HG02938 (cell line): ENCODE data around the gene AKT1.
A peak's percentile ranks its signal among the peaks of the same experiment; 100 is the strongest.

Experiments used
- ATAC-seq: cut with Tn5 transposase; IDR thresholded peaks from one replicate; pipeline ENCODE4 v1.9.1; 2021; ENCODE audit warnings: mild to moderate bottlenecking, moderate library complexity; ENCODE audit not compliant: unreplicated experiment

AKT1 gene

DNA sequence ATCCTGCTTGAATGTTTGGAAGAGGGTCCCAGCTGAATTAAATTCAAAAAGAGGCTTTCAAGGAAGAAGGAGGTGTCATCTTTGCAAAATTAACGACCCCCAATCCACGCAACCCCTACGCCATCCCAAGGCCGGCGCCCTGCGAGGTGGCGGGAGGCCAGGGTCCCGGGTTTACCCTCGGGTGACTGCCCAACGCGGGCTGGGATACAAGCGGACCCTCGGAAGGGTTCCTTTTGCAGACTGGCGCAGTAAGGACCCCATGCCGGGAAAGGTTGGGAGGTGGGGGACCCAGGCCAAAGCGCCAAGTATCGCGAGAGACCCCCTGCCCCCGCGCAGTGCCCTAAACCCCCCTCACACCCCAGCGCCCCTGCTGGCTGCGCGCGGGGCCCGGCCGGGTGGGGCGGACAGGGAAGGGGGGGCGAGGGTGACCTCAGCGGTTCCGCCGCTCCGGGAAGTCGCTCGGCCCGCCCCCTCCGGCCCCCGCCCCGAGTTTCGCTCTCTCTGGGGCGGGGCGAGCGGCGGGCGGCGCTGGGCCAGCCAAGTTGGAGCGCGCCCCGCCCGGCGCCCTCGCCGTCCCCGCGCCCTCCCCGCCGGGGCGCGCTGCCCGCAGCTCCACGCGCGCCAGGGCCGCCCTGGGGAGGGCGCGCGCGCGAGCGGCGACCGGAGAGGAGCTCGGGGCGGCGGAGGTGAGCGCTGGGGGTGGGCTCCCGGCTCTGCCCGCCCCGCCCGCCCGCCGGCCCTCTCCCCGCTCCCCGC lies 4.6 kb upstream of the AKT1 start:
- ATAC-seq = peak; percentile 43

DNA sequence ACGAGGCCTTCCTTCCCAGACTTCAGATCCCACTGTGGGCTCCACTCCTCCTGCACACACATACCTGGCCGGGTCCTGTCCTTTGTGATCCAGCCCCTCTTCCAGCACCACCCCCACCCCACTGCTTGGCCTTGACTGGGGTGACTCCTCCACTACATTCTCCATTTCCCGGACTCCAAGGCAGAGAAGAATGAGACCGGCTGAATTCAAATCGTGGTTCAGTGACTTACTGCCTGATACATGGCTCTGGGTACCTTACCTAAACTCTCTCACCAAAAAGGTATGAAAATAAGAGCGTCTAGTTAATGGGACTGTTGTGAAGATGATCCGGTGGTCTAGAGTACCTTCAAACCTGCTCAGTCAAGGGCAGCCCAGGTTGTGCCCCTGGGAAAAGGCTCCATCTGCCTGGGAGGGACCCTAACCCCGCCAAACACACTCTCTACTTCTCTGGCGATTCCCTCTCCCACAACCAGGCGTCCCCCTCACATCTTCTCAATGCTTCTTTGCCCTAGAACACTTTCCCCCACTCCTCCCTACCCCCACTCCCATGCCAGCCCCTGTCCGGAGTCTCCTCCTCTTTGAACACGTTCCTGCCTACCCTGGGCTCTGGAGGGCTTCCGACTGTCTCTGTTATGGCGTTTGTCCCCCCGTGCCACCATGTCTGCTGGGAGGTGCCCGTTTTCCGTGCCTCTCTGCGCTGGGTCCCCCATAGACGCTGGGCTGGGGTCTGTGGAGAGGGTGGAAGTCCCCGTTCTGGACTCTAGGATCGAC lies 3.9 kb upstream of the AKT1 start:
- ATAC-seq = no peak

- ATAC-seq = no peak
Observed at GRCh38 chr14:104798300-104799243, 3.0 kb upstream of the AKT1 start.

GRCh38 chr14:104797115-104798044 lies 1.8 kb upstream of the AKT1 start:
- ATAC-seq = no peak

GRCh38 chr14:104796687-104797081 lies 1.1 kb upstream of the AKT1 start:
- no peak for ATAC-seq

DNA sequence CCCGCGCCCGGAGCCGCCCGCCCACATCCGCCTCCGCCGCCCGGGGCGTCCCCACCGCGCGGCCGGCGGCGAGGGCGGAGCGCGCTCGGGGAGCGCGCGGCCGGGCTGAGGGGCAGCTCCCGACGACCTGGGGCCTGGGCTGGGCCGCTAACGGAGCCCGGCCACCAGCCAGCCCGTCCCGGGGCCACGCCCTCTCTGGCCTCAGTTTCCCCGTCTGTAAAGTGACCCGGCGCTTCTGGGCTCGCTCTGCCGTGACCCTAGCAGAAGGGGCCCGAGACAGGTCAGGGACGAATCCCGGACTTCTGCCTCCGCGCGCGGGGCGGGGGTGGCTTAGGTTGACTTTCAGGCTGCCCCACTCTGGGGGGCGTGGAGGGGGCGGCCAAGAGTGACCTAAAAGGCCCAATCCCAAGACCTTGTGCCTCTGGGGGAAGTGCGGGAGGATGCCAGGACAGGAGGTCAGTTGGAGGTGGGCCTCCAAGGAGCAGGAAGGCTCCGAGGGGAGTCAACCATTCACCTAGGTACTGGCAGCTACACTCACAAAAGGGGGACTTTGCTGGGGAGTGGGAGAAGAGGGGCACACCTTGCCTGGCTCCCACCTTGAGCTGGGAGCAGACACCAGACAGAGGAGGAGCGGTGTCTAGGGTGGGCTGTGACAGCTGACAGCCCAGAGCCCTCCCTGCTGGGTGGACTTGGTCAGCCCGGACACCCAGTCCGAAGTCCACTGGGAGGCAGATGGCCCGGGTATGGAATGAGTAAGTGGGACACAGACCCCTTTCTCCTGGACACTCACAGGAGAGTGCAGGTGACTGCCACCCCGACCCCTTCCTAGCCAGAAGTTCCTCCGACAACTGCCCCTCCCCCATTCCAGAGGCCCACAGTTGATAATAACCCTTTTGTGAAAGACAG lies 486 bp upstream of the AKT1 start:
- ATAC-seq = no peak

GRCh38 chr14:104794631-104794992 lies 936 bp downstream of the AKT1 start:
- ATAC-seq = no peak

DNA sequence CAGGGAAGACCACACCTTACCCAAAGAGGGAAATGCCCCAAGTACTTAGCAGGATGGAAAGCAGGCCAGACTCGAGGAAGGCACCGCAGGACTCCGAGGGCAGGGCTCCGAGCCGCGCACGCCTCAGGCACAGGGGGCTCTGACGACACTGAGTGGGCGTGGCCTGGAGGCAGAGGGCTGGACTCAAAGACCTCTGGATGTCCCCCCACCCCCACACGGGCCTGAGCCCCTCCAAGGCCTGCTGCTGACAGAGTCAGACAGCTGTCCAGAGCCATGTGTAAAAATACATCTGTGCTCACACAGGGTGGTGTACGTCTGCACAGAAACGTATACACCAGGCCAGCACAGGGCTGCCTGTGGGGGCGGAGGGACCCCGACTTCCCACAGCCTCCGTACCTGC lies 1.4 kb downstream of the AKT1 start:
- no peak for ATAC-seq

DNA sequence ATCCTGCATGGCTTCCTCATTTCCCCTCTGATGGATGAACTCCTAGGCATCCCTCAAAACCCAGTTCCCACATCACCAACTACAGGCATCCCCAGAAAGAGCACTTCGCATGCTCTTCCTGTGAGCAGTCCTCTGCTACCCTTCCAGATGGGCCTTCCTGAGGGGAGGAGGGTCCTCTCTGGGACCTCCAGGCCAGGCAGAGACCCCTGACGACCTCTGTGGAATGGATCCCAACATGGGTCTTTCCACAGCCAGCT lies 1.9 kb downstream of the AKT1 start:
- ATAC-seq = no peak

GRCh38 chr14:104792945-104793702 lies 2.4 kb downstream of the AKT1 start:
- no peak for ATAC-seq

- no peak for ATAC-seq
Observed at GRCh38 chr14:104792101-104792884, 3.3 kb downstream of the AKT1 start.

- no peak for ATAC-seq
Observed at GRCh38 chr14:104791425-104791824, 4.1 kb downstream of the AKT1 start.

DNA sequence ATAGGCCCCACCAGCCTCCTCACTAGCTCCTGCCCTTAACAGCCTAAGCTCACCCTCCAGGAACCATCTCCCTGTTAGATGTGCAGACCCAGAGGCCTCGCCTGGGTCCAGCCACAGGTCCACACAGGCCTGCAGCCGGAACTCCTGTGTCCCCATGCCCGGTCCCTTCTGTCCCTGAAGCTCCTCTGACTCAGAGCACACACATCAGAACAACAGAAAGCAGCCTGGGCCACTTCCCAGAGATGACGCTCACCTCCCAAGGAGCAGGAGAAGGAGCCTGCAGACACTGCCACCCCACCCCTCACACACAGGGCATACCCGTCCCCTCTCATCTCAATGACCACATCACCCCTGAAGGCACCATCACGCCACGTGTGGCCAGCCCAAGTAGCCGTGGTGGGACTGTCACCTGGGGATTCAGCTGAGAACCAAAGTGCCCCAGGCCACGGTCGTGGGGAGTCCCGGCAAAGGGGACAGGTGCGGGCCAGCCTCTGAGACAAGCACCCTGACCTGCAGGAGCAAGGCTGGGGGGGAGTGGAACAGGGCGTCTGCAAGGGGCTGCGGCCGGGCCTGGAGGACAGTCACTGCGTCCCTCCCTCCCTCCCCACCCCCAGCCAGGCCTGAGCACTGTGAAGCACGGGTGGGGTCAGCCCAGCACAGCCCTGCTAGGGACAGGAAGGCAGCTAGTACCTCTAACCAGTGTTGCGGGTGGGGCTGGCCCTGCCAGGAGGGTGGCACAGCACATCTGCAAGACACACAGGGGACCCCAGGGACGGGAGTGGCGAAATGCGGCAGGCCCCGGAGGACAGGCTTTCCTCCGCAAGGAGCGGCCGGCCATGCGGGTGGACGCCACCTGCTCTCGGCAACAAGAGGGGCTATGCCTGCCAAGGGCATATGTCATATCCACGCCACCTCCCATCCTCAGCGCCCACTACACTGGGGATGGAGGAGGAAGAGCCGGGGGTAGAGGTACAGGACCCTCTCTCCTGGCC lies 5.5 kb downstream of the AKT1 start:
- ATAC-seq = no peak

- ATAC-seq = no peak
Observed at GRCh38 chr14:104788873-104789663, 6.5 kb downstream of the AKT1 start.

GRCh38 chr14:104788161-104788818 lies 7.3 kb downstream of the AKT1 start:
- ATAC-seq = no peak

DNA sequence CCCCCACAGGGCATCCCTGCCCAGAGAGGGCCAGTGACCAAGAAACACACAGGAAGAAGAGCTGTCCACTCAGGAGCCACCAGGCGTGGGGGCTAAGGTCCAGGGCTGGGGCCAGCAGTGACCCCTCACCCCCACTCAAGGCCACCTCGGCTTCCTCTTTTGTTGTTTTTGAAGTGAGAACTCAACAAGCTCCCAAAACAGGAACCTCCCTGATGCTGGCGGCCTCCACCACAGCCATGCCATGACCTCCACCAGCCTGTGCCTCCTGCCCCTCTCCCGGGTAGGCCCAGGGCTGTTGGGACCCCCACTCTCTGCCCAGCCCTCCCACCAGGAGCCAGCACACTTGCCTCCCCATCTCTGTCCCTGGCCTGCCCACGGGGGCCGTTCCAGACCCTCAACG lies 7.8 kb downstream of the AKT1 start:
- no peak for ATAC-seq
